Testis (tissue), 3 donors: ENCODE data around the gene MEIOB. TPM values are rescaled to one million over a fixed set of nuclear protein-coding genes. Genes with fewer than 3 reads are reported as not detected.
A peak's percentile ranks its signal among the peaks of the same experiment; 100 is the strongest.

Experiments
- DNase-seq: peaks from one replicate; pipeline ENCODE4 v3.0.0-alpha.2; 2019
- H3K27ac ChIP-seq, 2 donors: fragments of 200-600 bp; sonication (generic); one replicate each; pipeline ENCODE4 v1.5.1; 2019
- H3K27me3 ChIP-seq: fragments of 200-600 bp; sonication (generic); one replicate; pipeline ENCODE4 v1.5.1; 2019
- H3K36me3 ChIP-seq: fragments of 200-600 bp; sonication (generic); one replicate; pipeline ENCODE4 v1.5.1; 2017; ENCODE audit warnings: low read depth; ENCODE audit errors: missing control alignments
- H3K4me1 ChIP-seq: fragments of 200-600 bp; sonication (generic); one replicate; pipeline ENCODE4 v1.5.1; 2019
- H3K4me3 ChIP-seq, 2 donors: fragments of 200-600 bp; sonication (generic); one replicate each; pipeline ENCODE4 v1.5.1; 2017 to 2019
- H3K9me3 ChIP-seq: fragments of 200-600 bp; sonication (generic); one replicate; pipeline ENCODE4 v1.5.1; 2017
- POLR2A ChIP-seq: fragments of 450-650 bp; IDR thresholded peaks from one replicate; pipeline ENCODE4 v1.6.1; 2017; ENCODE audit warnings: antibody characterized with exemption, mild to moderate bottlenecking, moderate library complexity
- WGBS, 2 donors: methylation state at CpG; one replicate each; pipeline ENCODE4 v1.1.5; 2018; 5-methylcytosine and 5-hydroxymethylcytosine counted together
- intact Hi-C: fragments of 100-400 bp; cut with DNase I; formaldehyde crosslinking; loops from one replicate; pipeline ENCODE4 v1.15.1; 2023; ENCODE audit warnings: low total_unique reads
- polyA plus RNA-seq: library from polyadenylated mRNA; stranded (reverse); fragments of 350-450 nt; fragmentation: Illumina TruSeq; extraction: RNeasy Lipid Tissue Mini Kit (QIAGEN cat#74804); gene quantifications from one replicate; pipeline ENCODE4 v1.2.3, GENCODE V29; 2014; ENCODE audit warnings: low read depth, low replicate concordance; ENCODE audit not compliant: insufficient read depth
- total RNA-seq, 2 donors: library from RNA; depleted of rRNA; stranded (reverse); fragments of >200 nt; gene quantifications; one replicate each; pipeline ENCODE4 v1.2.3, GENCODE V29; 2016
- TF ChIP-seq, protein P1 (sequence below), 3 experiments: fragments of 450-650 bp in 2 of 3; fragments of 200-600 bp in 1 of 3; sonication (generic) in 1 of 3; IDR thresholded peaks; one replicate each; pipeline ENCODE4 v1.5.1; 2016 to 2019; ENCODE audit warnings: antibody characterized with exemption in 3 of 3, mild to moderate bottlenecking in 2 of 3, moderate library complexity in 1 of 3

MEIOB gene
- total and polyA plus RNA-seq, 3 donors from 2014 or later, result 34.6 to 53.9 (median 53.8) TPM

DNA sequence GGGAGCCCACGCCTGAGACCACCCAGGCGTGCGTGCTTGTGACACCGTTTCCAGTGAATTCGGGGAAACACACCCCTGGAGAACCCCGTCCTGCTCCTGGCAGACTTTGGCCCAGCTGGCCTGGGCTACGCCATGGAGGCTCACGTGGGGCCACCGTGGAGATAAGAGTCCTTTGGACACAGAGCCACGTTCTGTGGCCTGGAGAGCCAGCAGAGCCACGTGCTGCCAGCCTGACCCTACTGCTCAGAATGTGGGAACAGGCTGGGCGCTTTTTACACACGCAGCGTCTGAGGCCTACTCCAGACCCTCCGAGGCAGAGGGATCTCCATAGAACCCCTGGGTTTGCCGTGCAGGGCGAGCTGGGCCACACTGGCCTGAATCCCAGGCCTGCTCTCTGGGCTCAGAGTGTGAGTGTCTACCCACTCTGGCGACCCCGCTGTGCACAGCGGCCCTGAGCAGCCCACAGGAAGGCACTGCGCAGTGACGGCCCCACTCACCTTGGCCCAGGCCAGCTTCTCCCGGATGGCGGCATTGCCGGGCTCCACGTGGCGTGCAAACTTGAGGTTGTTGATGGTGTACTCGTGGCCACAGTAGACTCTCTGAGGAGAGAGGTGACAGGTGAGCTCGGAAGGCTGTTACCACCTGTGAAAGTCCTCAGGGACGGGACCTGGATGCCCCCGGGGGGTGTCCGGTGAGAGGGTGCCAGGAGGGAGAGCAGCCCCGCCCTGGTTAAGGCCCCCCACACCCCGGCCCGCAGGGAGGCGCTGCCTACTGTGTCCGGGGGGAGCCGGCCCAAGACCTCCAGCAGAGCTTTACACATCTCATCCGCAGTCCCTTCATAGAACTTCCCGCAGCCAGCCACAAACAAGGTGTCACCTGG, 55.3 kb downstream of the MEIOB start:
- Histone ChIP-seq H3K9me3 (no peaks in the 10 kb centered on the region), H3K27ac (no peak overlapping the region), H3K27me3 (no peaks in the 10 kb centered on the region), H3K4me3 (no peak overlapping the region), H3K4me1 (no peaks in the 10 kb centered on the region), H3K36me3 (no peaks in the 10 kb centered on the region)
- 89 to 93% methylated on average over 23 to 40 of the region's 40 CpGs for WGBS, 2 donors
- intact Hi-C loops, result no loop called here
- no peak for DNase-seq
- TF ChIP-seq, protein P1, sequence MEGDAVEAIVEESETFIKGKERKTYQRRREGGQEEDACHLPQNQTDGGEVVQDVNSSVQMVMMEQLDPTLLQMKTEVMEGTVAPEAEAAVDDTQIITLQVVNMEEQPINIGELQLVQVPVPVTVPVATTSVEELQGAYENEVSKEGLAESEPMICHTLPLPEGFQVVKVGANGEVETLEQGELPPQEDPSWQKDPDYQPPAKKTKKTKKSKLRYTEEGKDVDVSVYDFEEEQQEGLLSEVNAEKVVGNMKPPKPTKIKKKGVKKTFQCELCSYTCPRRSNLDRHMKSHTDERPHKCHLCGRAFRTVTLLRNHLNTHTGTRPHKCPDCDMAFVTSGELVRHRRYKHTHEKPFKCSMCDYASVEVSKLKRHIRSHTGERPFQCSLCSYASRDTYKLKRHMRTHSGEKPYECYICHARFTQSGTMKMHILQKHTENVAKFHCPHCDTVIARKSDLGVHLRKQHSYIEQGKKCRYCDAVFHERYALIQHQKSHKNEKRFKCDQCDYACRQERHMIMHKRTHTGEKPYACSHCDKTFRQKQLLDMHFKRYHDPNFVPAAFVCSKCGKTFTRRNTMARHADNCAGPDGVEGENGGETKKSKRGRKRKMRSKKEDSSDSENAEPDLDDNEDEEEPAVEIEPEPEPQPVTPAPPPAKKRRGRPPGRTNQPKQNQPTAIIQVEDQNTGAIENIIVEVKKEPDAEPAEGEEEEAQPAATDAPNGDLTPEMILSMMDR (IDR thresholded peaks at IDR 0.05), result no peak
- no peak for TF ChIP-seq POLR2A

DNA sequence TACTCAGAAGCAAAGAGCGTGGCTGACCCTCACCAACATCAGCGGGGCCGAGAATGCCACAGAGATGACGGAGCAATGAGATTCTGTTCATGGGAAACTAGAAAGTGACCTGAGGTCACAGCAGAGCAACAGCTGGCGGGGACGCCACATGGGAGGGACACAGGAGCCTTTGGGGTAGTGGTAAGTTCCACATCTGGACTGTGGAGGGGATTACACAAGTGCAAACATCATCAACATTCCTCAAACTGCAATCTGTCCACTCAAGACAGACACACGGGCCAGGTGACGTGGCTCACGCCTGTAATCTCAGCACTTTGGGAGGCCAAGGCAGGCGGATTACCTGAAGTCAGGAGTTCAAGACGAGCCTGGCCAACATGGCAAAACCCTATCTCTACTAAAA, 56.5 kb downstream of the MEIOB start:
- DNase-seq, result no peak
- no peaks in the 10 kb centered on the region for H3K9me3 ChIP-seq
- H3K27me3 ChIP-seq, result no peaks in the 10 kb centered on the region
- no peak for TF ChIP-seq POLR2A
- TF ChIP-seq, protein P1 (IDR thresholded peaks at IDR 0.05), result no peak
- no peak overlapping the region for H3K27ac ChIP-seq
- H3K4me1 ChIP-seq, result no peaks in the 10 kb centered on the region
- no peak overlapping the region for H3K4me3 ChIP-seq
- intact Hi-C loops, result no loop called here
- WGBS, 2 donors, result 92 to 94% methylated on average over 11 of the region's 11 CpGs
- no peaks in the 10 kb centered on the region for H3K36me3 ChIP-seq

DNA sequence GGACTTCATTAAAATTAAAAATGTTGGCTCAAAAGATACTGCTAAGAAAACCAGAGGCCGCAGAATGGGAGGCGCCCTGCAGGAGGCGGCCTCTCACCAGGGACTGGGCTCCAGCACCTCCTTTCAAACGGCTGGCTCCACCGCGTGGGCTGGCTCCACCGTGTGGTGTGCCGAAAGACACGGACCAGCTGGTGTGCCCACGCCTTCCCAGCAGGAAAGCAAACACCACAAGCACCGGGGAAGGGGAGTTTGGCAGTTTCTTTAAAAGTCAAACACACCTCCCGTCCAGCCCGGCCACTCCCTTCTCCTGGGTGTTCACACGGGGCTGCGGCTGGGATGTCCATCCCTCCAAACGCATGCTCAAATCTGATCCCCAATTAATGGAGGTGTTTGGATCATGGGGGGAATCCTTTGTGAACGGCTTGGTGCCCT, 59.2 kb downstream of the MEIOB start:
- Histone ChIP-seq H3K9me3 (no peaks in the 10 kb centered on the region), H3K36me3 (no peaks in the 10 kb centered on the region), H3K27me3 (no peaks in the 10 kb centered on the region), H3K27ac (no peak overlapping the region), H3K4me3 (no peak overlapping the region), H3K4me1 (no peaks in the 10 kb centered on the region)
- peak; percentile 74 for DNase-seq
- TF ChIP-seq, protein P1 (IDR thresholded peaks at IDR 0.05), result peak in 2 of 3 experiments; percentile 25 to 26
- no peak for TF ChIP-seq POLR2A
- intact Hi-C loops, result no loop called here
- 35 to 41% methylated on average over 17 of the region's 17 CpGs for WGBS, 2 donors

DNA sequence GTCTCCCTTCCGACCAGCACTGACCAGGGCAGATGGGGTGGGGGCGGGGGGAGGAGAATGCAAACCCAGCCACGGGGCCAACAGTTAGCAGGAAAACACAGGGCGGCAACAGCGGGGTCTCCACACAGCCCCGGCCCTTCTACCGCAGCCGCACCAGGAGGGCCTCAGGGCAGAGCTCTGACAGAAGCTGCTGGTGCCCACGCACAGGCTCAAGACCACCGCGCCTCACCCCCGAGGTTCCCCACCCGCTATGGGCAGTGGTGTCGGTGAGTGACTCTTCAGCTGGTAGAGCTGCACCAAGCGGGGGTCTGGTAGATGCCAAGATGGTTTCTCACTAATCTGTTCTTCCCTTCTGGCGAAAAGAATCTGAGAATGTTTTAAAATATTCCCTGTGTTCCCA, 61.4 kb downstream of the MEIOB start:
- Histone ChIP-seq H3K27me3 (no peaks in the 10 kb centered on the region), H3K4me1 (no peaks in the 10 kb centered on the region), H3K9me3 (no peaks in the 10 kb centered on the region), H3K27ac (no peak overlapping the region), H3K36me3 (no peaks in the 10 kb centered on the region), H3K4me3 (no peak overlapping the region)
- 92 to 93% methylated on average over 14 to 16 of the region's 16 CpGs for WGBS, 2 donors
- intact Hi-C loops, result no loop called here
- DNase-seq, result no peak
- TF ChIP-seq, protein P1 (IDR thresholded peaks at IDR 0.05), result no peak
- TF ChIP-seq POLR2A, result no peak
